Endothelial cell of umbilical vein (primary cell): ENCODE measurements around the gene SPRN. TPM values are rescaled to one million over a fixed set of nuclear protein-coding genes. Genes with fewer than 3 reads are reported as not detected.

Source experiments
- BruUV-seq: library from RNA; stranded (reverse); fragments of 400-500 nt; replicated peaks from 2 replicates; lab custom pipeline; 2021; lab: Mats Ljungman, UMichigan
- CTCF ChIA-PET: fragments of 300-600, 350-600 bp; sonication (Branson Sonifier 250); formaldehyde crosslinking; loops from one replicate; lab custom pipeline; 2021; ENCODE audit warnings: antibody characterized with exemption, inconsistent platforms; lab: Charles Lee
- POLR2A ChIA-PET: fragments of 300-600, 350-600 bp; sonication (Branson Sonifier 250); formaldehyde crosslinking; loops from one replicate; lab custom pipeline; 2021; ENCODE audit warnings: antibody characterized with exemption, inconsistent platforms; lab: Charles Lee
- DNase-seq: peaks from one replicate; pipeline ENCODE4 v3.0.0-alpha.2; 2011; ENCODE audit warnings: low read depth, low spot score
- FAIRE-seq: peaks from 2 replicates; lab custom pipeline; 2011; peaks lifted over from hg19 to GRCh38; lab: Jason Lieb, UNC
- H2AFZ ChIP-seq: 2 replicates; pipeline ENCODE4 v1.6.0; 2012; ENCODE audit warnings: low read depth, low read length, control low read depth, inconsistent platforms
- H3K27ac ChIP-seq: 2 replicates; pipeline ENCODE4 v1.5.1; 2011; ENCODE audit warnings: low read depth, mild to moderate bottlenecking, control low read depth, low read length, moderate library complexity; ENCODE audit not compliant: insufficient read depth
- H3K27me3 ChIP-seq, 2 experiments: 2 replicates each; pipeline versions ENCODE4 v1.6.0 to v1.6.1; 2011; ENCODE audit warnings: low read length in 2 of 2, mixed read lengths in 1 of 2; ENCODE audit not compliant: control insufficient read depth in 2 of 2, insufficient read depth in 2 of 2
- H3K36me3 ChIP-seq, 2 experiments: 2 replicates in 1 of 2; 3 replicates in 1 of 2; pipeline ENCODE4 v1.5.1; 2011; ENCODE audit warnings: low read length in 2 of 2, mild to moderate bottlenecking in 1 of 2, moderate library complexity in 1 of 2; ENCODE audit not compliant: control insufficient read depth in 2 of 2, insufficient read depth in 2 of 2; ENCODE audit errors: extremely low read depth in 1 of 2
- H3K4me1 ChIP-seq: 3 replicates; pipeline ENCODE4 v1.5.1; 2011; ENCODE audit warnings: mild to moderate bottlenecking, low read length; ENCODE audit not compliant: control insufficient read depth, insufficient read depth; ENCODE audit errors: extremely low read depth
- H3K4me2 ChIP-seq: 2 replicates; pipeline ENCODE4 v1.6.1; 2011; ENCODE audit warnings: low read length, control low read depth, mixed read lengths; ENCODE audit not compliant: insufficient read depth
- H3K4me3 ChIP-seq, 3 experiments: fragments of 200-600 bp in 1 of 3; sonication (generic), shearing (Covaris generic) in 1 of 3; replicated peaks in 1 of 3; 2 replicates each; pipeline ENCODE4 v1.5.1; 2011 to 2016; ENCODE audit warnings: control low read depth in 3 of 3, low read length in 3 of 3, mild to moderate bottlenecking in 2 of 3, inconsistent platforms in 1 of 3, low read depth in 1 of 3, moderate library complexity in 1 of 3; ENCODE audit not compliant: insufficient read depth in 1 of 3
- H3K79me2 ChIP-seq: 2 replicates; pipeline ENCODE4 v1.6.0; 2012; ENCODE audit warnings: low read length, inconsistent platforms; ENCODE audit not compliant: control insufficient read depth, insufficient read depth
- H3K9ac ChIP-seq: replicated peaks from 2 replicates; pipeline ENCODE3; 2011; ENCODE audit warnings: low read length, control low read depth; ENCODE audit not compliant: insufficient read depth; ENCODE audit errors: extremely low read depth
- H3K9me1 ChIP-seq: replicated peaks from 3 replicates; pipeline ENCODE4 v1.6.0; 2011; ENCODE audit warnings: mild to moderate bottlenecking, low read length; ENCODE audit not compliant: control insufficient read depth, insufficient read depth; ENCODE audit errors: extremely low read depth
- H3K9me3 ChIP-seq: replicated peaks from 2 replicates; pipeline ENCODE4 v1.5.1; 2012; ENCODE audit warnings: low read length, inconsistent platforms; ENCODE audit not compliant: control insufficient read depth, insufficient read depth
- H4K20me1 ChIP-seq: replicated peaks from 2 replicates; pipeline ENCODE3; 2011; ENCODE audit warnings: mild to moderate bottlenecking, low read length; ENCODE audit not compliant: control insufficient read depth, insufficient read depth; ENCODE audit errors: extremely low read depth
- CTCF ChIP-seq, 2 donors: IDR thresholded peaks; 1 replicate in 1 of 2; 2 replicates in 1 of 2; pipeline ENCODE4 v1.5.1; 2011; ENCODE audit warnings: low read length in 2 of 2, mild to moderate bottlenecking in 2 of 2, moderate library complexity in 2 of 2, control low read depth in 1 of 2, inconsistent platforms in 1 of 2, low read depth in 1 of 2; ENCODE audit not compliant: insufficient read depth in 1 of 2; ENCODE audit errors: extremely low read depth in 1 of 2
- EZH2 ChIP-seq: IDR thresholded peaks from 2 replicates; pipeline ENCODE4 v1.6.1; 2012; ENCODE audit warnings: borderline replicate concordance, low read depth, mild to moderate bottlenecking, moderate library complexity, low read length, inconsistent platforms; ENCODE audit not compliant: severe bottlenecking
- FOS ChIP-seq: IDR thresholded peaks from 2 replicates; pipeline ENCODE4 v1.6.1; 2011; ENCODE audit warnings: mild to moderate bottlenecking, low read length, moderate library complexity, borderline replicate concordance; ENCODE audit not compliant: insufficient read depth
- GATA2 ChIP-seq: IDR thresholded peaks from 2 replicates; pipeline ENCODE4 v1.7.0; 2011; ENCODE audit warnings: low read depth, mild to moderate bottlenecking, moderate library complexity, mixed read lengths, low read length; ENCODE audit not compliant: insufficient read length, insufficient read depth
- JUN ChIP-seq: IDR thresholded peaks from 2 replicates; pipeline ENCODE4 v1.6.1; 2011; ENCODE audit warnings: borderline replicate concordance, low read depth; ENCODE audit not compliant: insufficient read length, insufficient read depth
- MYC ChIP-seq: IDR thresholded peaks from one replicate; pipeline ENCODE4 v1.6.1; 2011; ENCODE audit warnings: mild to moderate bottlenecking, low read depth, low read length
- POLR2A ChIP-seq: IDR thresholded peaks from 2 replicates; pipeline ENCODE4 v1.6.1; 2012; ENCODE audit warnings: low read depth, mild to moderate bottlenecking, control low read depth, low read length
- POLR2AphosphoS5 ChIP-seq: IDR thresholded peaks from 2 replicates; pipeline ENCODE4 v1.6.1; 2012; ENCODE audit warnings: low read depth, mild to moderate bottlenecking, control low read depth, low read length, moderate library complexity; ENCODE audit not compliant: insufficient read depth
- dilution Hi-C: fragments of 300-500 bp; cut with MboI; formaldehyde crosslinking; loops from one replicate; pipeline ENCODE4 v1.15.0; 2019; ENCODE audit warnings: low sequenced_read_pairs; ENCODE audit not compliant: extremely low pct_ligation_motif_present
- intact Hi-C: fragments of 100-400 bp; cut with micrococcal nuclease; formaldehyde crosslinking; loops from one replicate; pipeline ENCODE4 v1.10.0; 2022
- polyA plus RNA-seq, 4 experiments: library from polyadenylated mRNA; depleted of rRNA in 3 of 4; stranded (reverse) in 3 of 4; unstranded in 1 of 4; fragments of >200 nt; gene quantifications; 2 replicates each; pipeline versions ENCODE4 v1.2.1 to v1.2.3, GENCODE V29; 2011 to 2012; ENCODE audit warnings: missing spikeins in 1 of 4
- total RNA-seq: library from RNA; stranded (reverse); gene quantifications from 2 replicates; pipeline ENCODE4 v1.2.3, GENCODE V29; 2021
- TF ChIP-seq, protein P1 (sequence below): IDR thresholded peaks from 2 replicates; pipeline ENCODE4 v1.6.1; 2011; ENCODE audit not compliant: insufficient read depth, insufficient read length

The SPRN gene
- total and polyA plus RNA-seq, 2 donors (not counting 3 experiments of a cell fraction or from before 2014, with no cell fraction given) = 0.13 TPM; not detected in 1

DNA sequence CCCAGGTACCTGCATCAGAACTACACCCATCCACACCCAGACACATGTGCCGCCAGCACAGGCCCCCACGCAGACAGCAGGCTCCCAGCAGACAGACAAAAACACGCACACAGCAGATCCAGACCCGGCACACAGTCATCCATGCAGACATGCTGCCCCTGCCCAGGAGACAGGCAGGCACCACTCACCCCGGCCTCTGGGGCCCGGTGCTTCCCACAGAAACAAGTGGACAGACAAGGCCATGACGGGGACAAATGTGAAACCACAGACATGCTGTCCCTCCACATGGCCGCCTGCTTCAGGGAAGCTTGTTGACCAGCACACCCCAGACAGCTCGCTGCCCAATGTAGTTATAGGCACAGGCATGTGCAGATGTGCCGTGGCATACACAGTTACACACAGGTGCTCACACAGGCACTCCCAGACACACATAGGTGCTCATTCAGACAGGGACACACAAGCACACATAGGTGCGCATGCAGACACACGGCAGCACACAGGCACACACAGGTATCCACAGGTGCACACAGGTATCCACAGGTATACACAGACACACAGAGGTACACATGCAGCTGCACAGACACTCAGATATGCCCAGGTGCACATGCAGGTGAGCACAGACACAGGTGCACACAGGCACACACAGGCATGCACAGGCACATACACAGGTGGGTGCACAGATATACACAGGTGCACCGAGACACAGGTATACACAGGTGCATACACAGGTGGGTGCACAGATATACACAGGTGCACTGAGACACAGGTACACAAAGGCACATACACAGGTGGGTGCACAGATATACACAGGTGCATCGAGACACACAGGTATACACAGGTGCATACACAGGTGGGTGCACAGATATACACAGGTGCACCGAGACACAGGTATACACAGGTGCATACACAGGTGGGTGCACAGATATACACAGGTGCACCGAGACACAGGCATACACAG is 18.8 kb upstream of the SPRN start:
- CTCF ChIA-PET = no interaction called here
- no peak for DNase-seq

DNA sequence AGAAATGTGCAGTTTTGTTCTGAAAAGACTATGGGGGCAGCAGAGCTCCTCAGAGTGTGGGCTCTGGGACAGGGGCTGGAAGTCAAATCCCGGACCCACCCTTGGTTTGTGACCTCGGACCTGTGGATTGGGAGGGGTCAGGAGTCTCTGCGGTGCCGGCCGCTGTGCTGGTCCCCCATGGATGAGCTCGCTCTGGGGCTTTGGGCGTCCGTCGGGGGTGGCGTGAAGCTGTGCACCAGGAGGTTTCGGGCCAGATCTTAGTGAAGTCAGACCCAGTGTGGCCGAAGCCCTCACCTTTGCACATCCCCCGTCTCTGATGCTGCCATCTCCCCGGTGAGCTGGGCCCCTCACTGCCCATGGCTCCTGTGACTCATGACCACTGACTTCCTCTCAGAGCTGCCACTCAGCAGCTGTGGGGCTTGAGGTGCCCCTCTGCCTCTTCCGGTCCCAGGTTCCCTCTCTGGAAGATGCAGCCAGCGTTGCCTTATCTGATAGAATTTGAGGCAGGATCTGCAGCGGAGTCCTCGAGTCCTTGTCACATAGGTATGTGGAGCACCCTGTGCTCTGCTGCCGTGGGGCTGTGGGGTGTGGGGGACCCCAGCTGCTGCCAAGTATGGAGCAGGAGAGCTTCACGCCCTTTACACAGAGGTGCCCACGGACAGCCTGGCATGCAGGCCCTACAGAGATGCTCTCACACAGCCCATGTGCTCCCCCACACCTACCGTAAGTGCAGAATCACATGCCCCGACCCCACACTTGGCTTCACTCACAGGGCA is 18.0 kb upstream of the SPRN start:
- ChIA-PET CTCF (no interaction called here), POLR2A (no interaction called here)
- TF ChIP-seq JUN (no peak), POLR2AphosphoS5 (no peak), EZH2 (no peak), MYC (no peak), FOS (no peak), GATA2 (no peak), POLR2A (no peak), CTCF (IDR thresholded peaks at IDR 0.05; ENCODE audit: extremely low read depth in 1 of 2, insufficient read depth in 1 of 2, low read depth in 1 of 2, low read length in 2 of 2) (no peak)
- TF ChIP-seq, protein P1, sequence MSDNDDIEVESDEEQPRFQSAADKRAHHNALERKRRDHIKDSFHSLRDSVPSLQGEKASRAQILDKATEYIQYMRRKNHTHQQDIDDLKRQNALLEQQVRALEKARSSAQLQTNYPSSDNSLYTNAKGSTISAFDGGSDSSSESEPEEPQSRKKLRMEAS = no peak

More for the DNA sequence above, 18.8 kb upstream of the SPRN start:
- no peaks in the 10 kb centered on the region for H3K9me1 ChIP-seq
- dilution Hi-C loops (no loop called here), intact Hi-C loops (no loop called here)
- no peaks in the 10 kb centered on the region for H3K27me3 ChIP-seq
- H3K4me1 ChIP-seq = no peaks in the 10 kb centered on the region
- H3K4me2 ChIP-seq = no peak overlapping the region
- no peak overlapping the region for H3K9ac ChIP-seq
- POLR2A ChIA-PET = no interaction called here
- no peak overlapping the region for H3K4me3 ChIP-seq
- no peak for FAIRE-seq
- BruUV-seq = no TSS peak
- TF ChIP-seq POLR2AphosphoS5 = no peak
- no peak overlapping the region for H3K27ac ChIP-seq
- H2AFZ ChIP-seq = no peak overlapping the region
- no peaks in the 10 kb centered on the region for H3K79me2 ChIP-seq
- no peaks in the 10 kb centered on the region for H3K9me3 ChIP-seq
- no peaks in the 10 kb centered on the region for H3K36me3 ChIP-seq
- no peaks in the 10 kb centered on the region for H4K20me1 ChIP-seq

More for the DNA sequence above, 18.0 kb upstream of the SPRN start:
- Histone ChIP-seq H3K27ac (no peak overlapping the region), H4K20me1 (no peaks in the 10 kb centered on the region), H3K9me1 (no peaks in the 10 kb centered on the region), H3K4me3 (no peak overlapping the region), H2AFZ (no peak overlapping the region), H3K79me2 (no peaks in the 10 kb centered on the region), H3K36me3 (no peaks in the 10 kb centered on the region), H3K27me3 (no peaks in the 10 kb centered on the region), H3K4me1 (no peaks in the 10 kb centered on the region), H3K4me2 (no peak overlapping the region), H3K9me3 (no peaks in the 10 kb centered on the region), H3K9ac (no peak overlapping the region)
- BruUV-seq = no TSS peak
- FAIRE-seq (no peak), DNase-seq (no peak)
- dilution Hi-C loops (no loop called here), intact Hi-C loops (no loop called here)
